ENCODE data around the gene LONP2. TPM values are rescaled to one million over a fixed set of nuclear protein-coding genes. Genes with fewer than 3 reads are reported as not detected.
"Not testable (repeated sequence)": the region's sequence is repeated elsewhere in the genome, so short reads cannot be mapped to it uniquely, and the experiment has no call there.

LONP2 gene
- total RNA-seq, 5 donors from 2014 or later (not counting 1 experiment from before 2014, with no cell fraction given) = 69.9 to 92.9 (median 84.7) TPM

DNA sequence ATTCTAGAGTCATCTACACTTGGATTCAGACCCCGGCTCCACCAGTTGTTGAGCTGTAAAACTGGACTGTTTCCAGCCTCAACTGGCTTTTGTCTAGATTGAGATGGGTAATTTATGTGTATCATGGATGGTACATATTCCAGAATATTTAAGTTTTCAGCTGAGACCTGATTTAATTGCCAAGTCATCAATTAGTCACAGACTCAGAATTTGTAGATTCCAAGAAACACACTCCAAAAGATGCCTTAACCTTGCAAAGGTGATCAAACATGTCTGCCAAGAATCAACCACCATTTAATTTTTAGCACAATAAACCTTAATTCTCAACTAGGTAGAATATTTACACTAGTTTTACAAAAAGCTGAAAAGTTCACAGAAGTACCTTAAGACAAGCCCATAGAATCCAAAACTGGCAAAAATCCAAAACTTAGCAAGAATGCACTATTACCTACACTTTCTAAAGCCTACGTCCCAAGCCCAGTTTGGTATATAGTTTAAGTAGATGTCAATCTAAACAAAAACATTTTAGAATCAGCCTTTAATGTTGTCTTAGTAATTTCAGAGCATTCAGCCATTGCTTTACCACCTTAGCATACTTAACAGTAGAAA, 123.4 kb downstream of the LONP2 start:
- H3K27me3 Mint-ChIP-seq = no peaks in the 10 kb centered on the region
- peaks cover 51 to 67% (median 53%) of the 10 kb centered on the region in 3 donors for H3K4me1 Mint-ChIP-seq
- Histone ChIP-seq H3K27me3 (replicated peaks in 1 of 2; ENCODE audit: control insufficient read depth in 2 of 2, extremely low read depth in 1 of 2, insufficient read depth in 2 of 2, low read length in 1 of 2) (no peaks in the 10 kb centered on the region), H3K4me1 (ENCODE audit: control insufficient read depth in 1 of 2, extremely low read depth in 1 of 2, insufficient read depth in 2 of 2, low read length in 2 of 2) (peaks cover 15 to 17% of the 10 kb centered on the region in 2 experiments), H3K36me3 (ENCODE audit: control insufficient read depth in 2 of 2, extremely low read depth in 1 of 2, insufficient read depth in 1 of 2, low read length in 1 of 2) (no peaks in the 10 kb centered on the region), H3K9me3 (no peaks in the 10 kb centered on the region), H3K27ac (ENCODE audit: low read length) (peak overlapping the region; percentile 87), H3K4me3 (ENCODE audit: control insufficient read depth in 1 of 2, extremely low read depth in 1 of 2, low read length in 1 of 2) (no peak overlapping the region)
- DNase-seq (no peak), ATAC-seq (replicated peaks in 1 of 4) (no peak)
- H3K9me3 Mint-ChIP-seq = no peaks in the 10 kb centered on the region
- peak overlapping the region; percentile 89 to 97 for H3K27ac Mint-ChIP-seq
- no peaks in the 10 kb centered on the region for H3K36me3 Mint-ChIP-seq
- ChIA-PET POLR2A (no interaction called here), CTCF (interaction anchor here in 1 of 2 donors (0.5 to 1.5 kb wide), 2 partner anchors 19 to 82 kb away, joined by 3 to 8 read pairs; partner anchors contain the start of gene SIAH1)
- WGBS (ENCODE audit: insufficient coverage) = no CpG with 5 or more reads among the region's 2 CpGs
- H3K4me3 Mint-ChIP-seq = peak overlapping the region in 1 of 3 donors; percentile 87

DNA sequence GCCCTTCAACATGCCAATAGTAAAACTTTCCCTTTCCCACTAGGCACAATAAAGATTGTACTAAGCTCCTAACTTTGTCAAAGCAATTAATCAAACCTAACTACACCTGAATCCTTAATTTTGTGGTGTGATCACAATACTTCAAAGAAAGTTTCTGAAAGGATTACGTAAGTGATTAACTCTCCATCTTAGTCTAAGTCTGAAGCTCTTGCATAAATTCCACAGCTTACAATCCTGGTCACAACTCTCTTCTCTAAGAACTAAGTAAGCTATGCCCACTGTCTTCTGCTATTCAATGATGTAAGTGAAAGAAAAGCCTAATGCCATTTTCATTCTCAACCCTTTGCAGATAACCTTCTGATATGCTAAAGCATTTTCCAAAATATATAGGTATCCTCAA, 125.7 kb downstream of the LONP2 start:
- ATAC-seq (replicated peaks in 1 of 4) (no peak), DNase-seq (no peak)
- H3K27me3 Mint-ChIP-seq = no peaks in the 10 kb centered on the region
- no peak overlapping the region for H3K4me3 Mint-ChIP-seq
- ChIA-PET CTCF (interaction anchor here (0.5 to 1.4 kb wide), 7 partner anchors 8 to 261 kb away, joined by 3 to 5 read pairs (median 3); no protein-coding TSS in a partner anchor), POLR2A (no interaction called here)
- Histone ChIP-seq H3K9me3 (no peaks in the 10 kb centered on the region), H3K4me1 (ENCODE audit: control insufficient read depth in 1 of 2, extremely low read depth in 1 of 2, insufficient read depth in 2 of 2, low read length in 2 of 2) (peaks cover 16 to 17% of the 10 kb centered on the region in 2 experiments), H3K27me3 (replicated peaks in 1 of 2; ENCODE audit: control insufficient read depth in 2 of 2, extremely low read depth in 1 of 2, insufficient read depth in 2 of 2, low read length in 1 of 2) (no peaks in the 10 kb centered on the region), H3K4me3 (ENCODE audit: control insufficient read depth in 1 of 2, extremely low read depth in 1 of 2, low read length in 1 of 2) (no peak overlapping the region), H3K27ac (ENCODE audit: low read length) (no peak overlapping the region), H3K36me3 (ENCODE audit: control insufficient read depth in 2 of 2, extremely low read depth in 1 of 2, insufficient read depth in 1 of 2, low read length in 1 of 2) (no peaks in the 10 kb centered on the region)
- H3K27ac Mint-ChIP-seq = no peak overlapping the region
- no peaks in the 10 kb centered on the region for H3K36me3 Mint-ChIP-seq
- no peaks in the 10 kb centered on the region for H3K9me3 Mint-ChIP-seq
- WGBS (ENCODE audit: insufficient coverage) = no CpG with 5 or more reads among the region's 1 CpG
- peaks cover 43 to 54% (median 44%) of the 10 kb centered on the region in 3 donors for H3K4me1 Mint-ChIP-seq

DNA sequence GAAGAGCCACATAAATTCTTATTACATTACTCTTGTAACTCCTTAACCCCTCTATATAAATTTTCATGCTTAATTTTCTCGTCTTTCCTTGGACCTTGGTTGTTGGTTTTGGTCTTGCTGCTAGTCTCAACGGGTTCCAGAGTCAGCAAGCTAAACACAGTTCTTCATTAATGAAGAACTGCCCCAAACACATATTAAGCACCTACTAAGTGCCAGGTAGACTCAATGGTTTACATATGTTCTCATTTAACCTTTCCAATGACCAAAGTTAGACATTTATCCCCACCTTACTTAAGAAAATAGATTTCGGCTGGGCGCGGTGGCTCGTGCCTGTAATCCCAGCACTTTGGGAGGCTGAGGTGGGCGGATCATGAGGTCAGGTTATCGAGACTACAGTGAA, 126.1 kb downstream of the LONP2 start:
- ATAC-seq (replicated peaks in 1 of 4) (no peak), DNase-seq (no peak)
- Histone ChIP-seq H3K27me3 (replicated peaks in 1 of 2; ENCODE audit: control insufficient read depth in 2 of 2, extremely low read depth in 1 of 2, insufficient read depth in 2 of 2, low read length in 1 of 2) (no peaks in the 10 kb centered on the region), H3K4me3 (ENCODE audit: control insufficient read depth in 1 of 2, extremely low read depth in 1 of 2, low read length in 1 of 2) (no peak overlapping the region), H3K9me3 (no peaks in the 10 kb centered on the region), H3K4me1 (ENCODE audit: control insufficient read depth in 1 of 2, extremely low read depth in 1 of 2, insufficient read depth in 2 of 2, low read length in 2 of 2) (peaks cover 16% of the 10 kb centered on the region in 2 experiments), H3K36me3 (ENCODE audit: control insufficient read depth in 2 of 2, extremely low read depth in 1 of 2, insufficient read depth in 1 of 2, low read length in 1 of 2) (no peaks in the 10 kb centered on the region), H3K27ac (ENCODE audit: low read length) (no peak overlapping the region)
- no peaks in the 10 kb centered on the region for H3K36me3 Mint-ChIP-seq
- no peak overlapping the region for H3K4me3 Mint-ChIP-seq
- H3K9me3 Mint-ChIP-seq = no peaks in the 10 kb centered on the region
- H3K27me3 Mint-ChIP-seq = no peaks in the 10 kb centered on the region
- POLR2A ChIA-PET = interaction anchor here in 1 of 2 donors (0.6 kb wide), 1 partner anchor 1236 kb away, joined by 4 read pairs; no protein-coding TSS in a partner anchor
- H3K27ac Mint-ChIP-seq = no peak overlapping the region
- H3K4me1 Mint-ChIP-seq = peaks cover 39 to 50% (median 40%) of the 10 kb centered on the region in 3 donors
- WGBS (ENCODE audit: insufficient coverage) = 72% methylated on average over 5 of the region's 8 CpGs
- CTCF ChIA-PET = interaction anchor here (0.6 to 1.2 kb wide), 5 partner anchors 10 to 249 kb away, joined by 3 to 7 read pairs (median 3); no protein-coding TSS in a partner anchor

DNA sequence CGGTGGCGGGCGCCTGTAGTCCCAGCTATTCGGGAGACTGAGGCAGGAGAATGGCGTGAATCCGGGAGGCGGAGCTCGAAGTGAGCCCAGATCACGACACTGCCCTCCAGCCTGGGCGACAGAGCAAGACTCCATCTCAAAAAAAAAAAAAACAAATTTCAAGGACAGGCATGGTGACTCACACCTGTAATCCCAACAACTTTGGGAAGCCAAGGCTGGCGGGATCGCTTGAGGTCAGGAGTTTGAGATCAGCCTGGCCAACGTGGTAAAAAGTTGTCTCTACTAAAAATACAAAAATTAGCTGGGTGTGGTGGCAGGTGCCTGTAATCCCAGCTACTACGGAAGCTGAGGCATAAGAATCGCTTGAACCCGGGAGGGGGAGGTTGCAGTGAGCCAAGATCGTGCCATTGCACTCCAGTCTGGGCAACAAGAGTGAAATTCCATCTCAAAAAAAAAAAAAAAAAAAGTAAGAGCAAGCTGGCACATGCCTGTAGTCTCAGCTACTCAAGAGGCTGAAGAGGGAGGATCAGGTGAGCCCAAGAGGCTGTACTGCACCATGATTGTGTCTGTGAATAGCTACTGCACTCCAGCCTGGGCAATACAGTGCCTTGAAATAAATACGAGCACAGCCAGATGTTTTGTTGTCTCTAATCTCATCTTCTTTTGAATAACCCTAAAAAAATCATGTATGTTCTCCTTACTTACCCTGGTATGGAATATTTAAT, 126.7 kb downstream of the LONP2 start:
- POLR2A ChIA-PET = interaction anchor here (0.6 to 0.7 kb wide), 3 partner anchors 52 to 1237 kb away, joined by 4 to 5 read pairs (median 4); no protein-coding TSS in a partner anchor

DNA sequence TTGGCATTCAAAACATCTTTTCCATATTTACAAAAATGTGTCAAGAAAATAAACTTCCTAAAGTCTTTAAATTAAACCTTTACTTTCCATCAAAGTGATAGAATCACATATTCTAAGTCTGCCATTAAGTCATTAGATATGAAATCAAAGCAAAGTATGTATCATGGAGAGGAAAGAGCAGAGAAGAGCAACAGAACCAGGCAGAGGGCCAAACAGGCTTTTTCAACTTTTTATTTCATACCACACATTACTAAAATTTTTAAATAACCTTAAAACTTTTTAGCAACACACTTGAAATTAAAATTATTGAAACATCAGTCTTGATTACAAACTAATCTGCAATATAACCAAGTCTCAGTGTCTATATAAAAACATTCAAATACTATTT, 127.3 kb downstream of the LONP2 start:
- Histone ChIP-seq H3K4me3 (ENCODE audit: control insufficient read depth in 1 of 2, extremely low read depth in 1 of 2, low read length in 1 of 2) (no peak overlapping the region), H3K36me3 (ENCODE audit: control insufficient read depth in 2 of 2, extremely low read depth in 1 of 2, insufficient read depth in 1 of 2, low read length in 1 of 2) (no peaks in the 10 kb centered on the region), H3K9me3 (no peaks in the 10 kb centered on the region), H3K27ac (ENCODE audit: low read length) (no peak overlapping the region), H3K4me1 (ENCODE audit: control insufficient read depth in 1 of 2, extremely low read depth in 1 of 2, insufficient read depth in 2 of 2, low read length in 2 of 2) (peaks cover 10 to 14% of the 10 kb centered on the region in 2 experiments), H3K27me3 (replicated peaks in 1 of 2; ENCODE audit: control insufficient read depth in 2 of 2, extremely low read depth in 1 of 2, insufficient read depth in 2 of 2, low read length in 1 of 2) (no peaks in the 10 kb centered on the region)
- no peak for ATAC-seq (replicated peaks in 1 of 4)
- Mint-ChIP-seq H3K27me3 (no peaks in the 10 kb centered on the region), H3K36me3 (no peaks in the 10 kb centered on the region), H3K4me3 (no peak overlapping the region), H3K27ac (no peak overlapping the region), H3K4me1 (peaks cover 30 to 39% (median 33%) of the 10 kb centered on the region in 3 donors), H3K9me3 (no peaks in the 10 kb centered on the region)
- POLR2A ChIA-PET = interaction anchor here (0.6 to 0.7 kb wide), 2 partner anchors 53 to 247 kb away, joined by 4 to 5 read pairs; no protein-coding TSS in a partner anchor
- CTCF ChIA-PET = no interaction called here
- DNase-seq = no peak

More for the DNA sequence above, 126.7 kb downstream of the LONP2 start:
- H3K27ac Mint-ChIP-seq; H3K27me3 Mint-ChIP-seq; H3K27me3 ChIP-seq (replicated peaks in 1 of 2; ENCODE audit: control insufficient read depth in 2 of 2, extremely low read depth in 1 of 2, insufficient read depth in 2 of 2, low read length in 1 of 2); H3K4me3 Mint-ChIP-seq; H3K36me3 ChIP-seq (ENCODE audit: control insufficient read depth in 2 of 2, extremely low read depth in 1 of 2, insufficient read depth in 1 of 2, low read length in 1 of 2); DNase-seq; H3K9me3 Mint-ChIP-seq; ATAC-seq (replicated peaks in 1 of 4); H3K4me3 ChIP-seq (ENCODE audit: control insufficient read depth in 1 of 2, extremely low read depth in 1 of 2, low read length in 1 of 2); H3K36me3 Mint-ChIP-seq; H3K27ac ChIP-seq (ENCODE audit: low read length); H3K9me3 ChIP-seq: not testable (repeated sequence)
- WGBS (ENCODE audit: insufficient coverage) = 100% methylated on average over 3 of the region's 18 CpGs
- peaks cover 33 to 44% (median 35%) of the 10 kb centered on the region in 3 donors for H3K4me1 Mint-ChIP-seq
- CTCF ChIA-PET = interaction anchor here (0.6 kb wide), 3 partner anchors 10 to 248 kb away, joined by 3 to 7 read pairs (median 3); no protein-coding TSS in a partner anchor
- H3K4me1 ChIP-seq (ENCODE audit: control insufficient read depth in 1 of 2, extremely low read depth in 1 of 2, insufficient read depth in 2 of 2, low read length in 2 of 2) = peaks cover 10 to 14% of the 10 kb centered on the region in 2 experiments

DNA sequence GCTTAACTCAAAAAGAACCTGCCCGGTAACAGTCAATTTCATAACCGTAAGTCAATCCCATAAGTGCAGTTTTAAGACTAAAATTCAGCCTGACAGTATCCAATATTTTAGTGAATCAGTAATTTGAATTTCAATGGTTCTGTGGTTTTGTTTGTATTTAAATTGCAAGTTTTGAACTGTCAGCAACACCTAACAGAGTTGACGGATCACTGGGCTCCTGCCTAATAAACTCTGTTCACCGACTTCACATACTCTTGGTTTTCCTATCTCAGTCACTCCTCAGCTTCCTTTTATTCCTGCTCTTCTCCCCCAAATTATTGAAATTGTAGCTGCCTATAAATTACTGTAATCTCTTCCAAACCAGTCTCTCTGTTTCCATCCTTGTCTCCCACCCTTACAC, 128.6 kb downstream of the LONP2 start:
- Mint-ChIP-seq H3K27me3 (no peaks in the 10 kb centered on the region), H3K4me1 (peaks cover 22 to 31% (median 26%) of the 10 kb centered on the region in 3 donors), H3K4me3 (no peak overlapping the region), H3K36me3 (no peaks in the 10 kb centered on the region), H3K27ac (no peak overlapping the region), H3K9me3 (no peaks in the 10 kb centered on the region)
- DNase-seq (no peak), ATAC-seq (replicated peaks in 1 of 4) (no peak)
- Histone ChIP-seq H3K9me3 (no peaks in the 10 kb centered on the region), H3K27me3 (replicated peaks in 1 of 2; ENCODE audit: control insufficient read depth in 2 of 2, extremely low read depth in 1 of 2, insufficient read depth in 2 of 2, low read length in 1 of 2) (no peaks in the 10 kb centered on the region), H3K4me3 (ENCODE audit: control insufficient read depth in 1 of 2, extremely low read depth in 1 of 2, low read length in 1 of 2) (no peak overlapping the region), H3K27ac (ENCODE audit: low read length) (no peak overlapping the region), H3K36me3 (ENCODE audit: control insufficient read depth in 2 of 2, extremely low read depth in 1 of 2, insufficient read depth in 1 of 2, low read length in 1 of 2) (no peaks in the 10 kb centered on the region), H3K4me1 (ENCODE audit: control insufficient read depth in 1 of 2, extremely low read depth in 1 of 2, insufficient read depth in 2 of 2, low read length in 2 of 2) (peaks cover 2 to 5% of the 10 kb centered on the region in 2 experiments)
- ChIA-PET CTCF (interaction anchor here (0.6 to 1.2 kb wide), 2 partner anchors 12 to 749 kb away, joined by 3 to 4 read pairs; no protein-coding TSS in a partner anchor), POLR2A (no interaction called here)
- 93% methylated on average over 2 of the region's 4 CpGs for WGBS (ENCODE audit: insufficient coverage)
